Activated CD4-positive, CD25-positive, alpha-beta regulatory T cell treated with anti-CD3 and anti-CD28 coated beads, Interleukin-2, amount 50 U/mL, for 24 hours (primary cell): Measurements from ENCODE around the gene C8G.

ENCODE experiments used
- ATAC-seq, 2 donors: fragments of 150-1000 bp; cut with Tn5 transposase; one replicate each; pipeline ENCODE4 v1.10.0; 2021; ENCODE audit warnings: mild to moderate bottlenecking in 1 of 2, moderate library complexity in 1 of 2

Gene C8G

DNA sequence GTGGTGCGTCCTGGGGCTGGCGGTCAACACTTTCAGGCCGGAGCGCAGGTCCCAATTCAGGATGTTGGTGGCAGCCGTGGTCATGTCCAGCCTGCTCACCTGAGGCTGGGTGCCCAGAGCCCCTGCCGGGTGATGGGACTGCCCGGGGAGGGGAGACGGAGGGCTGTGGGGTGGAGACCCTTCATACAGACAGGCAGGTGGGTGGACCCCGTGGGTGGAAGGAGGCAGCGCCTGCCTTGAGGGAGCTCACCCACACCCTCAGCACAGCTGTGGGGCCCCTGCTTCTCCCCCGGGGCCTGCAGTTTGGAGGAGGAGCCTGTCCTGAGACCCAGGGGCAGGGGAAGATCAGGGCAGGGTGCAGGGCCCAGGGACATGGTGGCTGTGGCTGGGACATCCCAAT lies 25.3 kb downstream of the C8G start:
- no peak for ATAC-seq

DNA sequence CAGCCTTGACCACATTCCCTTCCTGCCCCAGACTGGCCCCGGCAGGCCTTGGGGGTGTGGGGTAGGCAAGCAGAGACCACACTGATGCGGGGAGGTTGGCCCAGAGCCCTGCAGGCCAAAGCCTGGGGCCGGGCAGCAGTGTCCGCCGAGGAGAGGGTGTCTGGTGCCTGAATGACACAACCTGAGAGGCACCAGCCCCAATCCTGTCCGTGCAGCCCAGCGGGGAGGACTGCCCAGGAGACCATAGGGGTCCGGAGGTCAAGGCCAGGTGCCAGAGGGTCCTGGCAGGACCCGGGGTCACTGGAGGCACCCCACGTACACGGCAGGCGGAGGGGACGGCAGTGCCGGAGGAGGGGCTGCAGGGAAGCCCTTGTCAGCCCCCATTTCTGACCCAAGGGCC lies 26.7 kb downstream of the C8G start:
- ATAC-seq = no peak

DNA sequence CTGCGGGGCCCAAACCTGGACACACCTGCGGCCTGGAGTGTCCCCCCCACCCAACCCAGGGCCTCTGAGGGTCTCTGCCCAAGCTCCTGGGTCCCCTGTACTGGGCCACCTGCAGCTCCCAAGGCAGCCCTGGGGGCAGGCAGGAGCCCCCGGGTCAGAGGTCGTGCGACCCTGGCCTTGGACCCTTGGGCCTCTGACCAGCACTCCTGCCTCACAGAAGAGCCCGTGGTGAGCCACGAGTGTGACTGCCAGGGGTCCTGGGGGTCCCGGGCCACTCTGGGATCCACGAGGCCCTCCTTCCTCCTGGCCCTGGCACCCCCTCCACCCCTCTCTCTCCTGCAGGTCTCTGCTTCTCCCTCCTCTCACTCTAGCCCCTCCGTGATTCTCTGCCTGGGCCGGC lies 27.3 kb downstream of the C8G start:
- ATAC-seq = no peak

DNA sequence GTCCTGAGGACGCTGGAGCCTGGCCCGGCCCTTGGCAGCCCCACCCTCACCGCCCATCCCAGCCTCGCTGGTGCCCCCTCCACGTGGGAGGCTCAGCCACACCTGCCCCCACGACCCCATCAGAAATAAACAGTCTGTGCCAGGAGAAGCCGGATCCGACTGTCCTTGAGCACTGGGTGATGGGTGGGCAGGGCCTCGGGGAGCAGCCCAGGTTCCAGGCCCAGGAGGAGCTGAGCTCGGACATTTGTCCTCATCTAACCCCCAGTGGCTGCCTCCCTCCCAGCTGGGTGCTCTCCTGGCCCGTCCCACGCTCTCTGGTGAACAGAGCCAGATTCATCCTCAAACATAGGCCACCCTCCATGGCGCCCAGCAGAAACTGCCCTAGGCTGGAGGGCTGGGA lies 27.7 kb downstream of the C8G start:
- no peak for ATAC-seq

DNA sequence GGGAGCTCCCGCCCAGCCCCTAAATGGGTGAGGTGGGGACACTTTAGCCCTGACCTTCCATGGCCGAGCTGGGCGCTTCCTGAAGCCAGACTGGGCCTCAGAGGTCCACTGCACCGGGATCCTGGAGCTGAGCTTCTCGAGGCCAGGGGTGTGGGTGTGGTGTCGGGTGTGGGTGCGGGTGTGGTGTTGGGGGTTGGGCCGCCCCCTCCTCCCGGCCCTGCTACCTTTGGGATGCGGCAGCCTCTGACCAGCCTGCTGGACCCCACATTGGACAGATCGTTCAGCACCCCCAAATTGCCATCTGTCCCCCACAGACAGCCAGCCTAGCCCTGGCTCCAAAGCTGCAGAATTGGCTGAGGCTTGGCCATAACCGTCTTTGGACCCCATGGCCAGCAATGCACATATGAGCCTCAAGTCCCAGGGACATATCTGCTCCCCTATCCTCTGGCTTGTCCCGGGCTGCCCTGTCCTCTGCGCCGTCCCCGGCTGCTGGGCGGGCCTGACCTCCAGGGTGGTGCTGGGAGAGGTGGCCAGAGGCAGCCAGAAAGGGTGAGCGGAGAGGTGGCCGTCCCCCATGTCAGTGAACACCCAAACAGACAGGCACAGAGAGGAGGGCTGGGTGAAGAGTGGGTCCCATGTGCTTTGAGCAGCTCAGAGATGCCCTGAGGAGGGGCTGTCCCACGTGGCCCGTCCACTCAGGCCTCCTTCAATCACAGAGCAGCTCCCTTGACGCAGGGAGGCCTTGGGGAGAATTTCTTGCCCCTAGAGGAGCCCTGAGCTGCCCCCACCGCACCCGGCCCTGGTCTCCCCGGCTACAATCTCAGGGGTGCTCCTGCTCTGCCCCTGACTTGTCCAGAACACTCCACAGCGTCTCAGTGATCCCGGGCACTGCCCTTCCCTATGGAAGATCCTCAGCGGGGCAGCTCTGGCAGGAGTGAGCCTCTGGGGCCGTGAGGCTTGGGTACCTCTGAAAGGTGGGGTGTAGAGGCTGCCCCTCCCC lies 28.9 kb downstream of the C8G start:
- no peak for ATAC-seq

DNA sequence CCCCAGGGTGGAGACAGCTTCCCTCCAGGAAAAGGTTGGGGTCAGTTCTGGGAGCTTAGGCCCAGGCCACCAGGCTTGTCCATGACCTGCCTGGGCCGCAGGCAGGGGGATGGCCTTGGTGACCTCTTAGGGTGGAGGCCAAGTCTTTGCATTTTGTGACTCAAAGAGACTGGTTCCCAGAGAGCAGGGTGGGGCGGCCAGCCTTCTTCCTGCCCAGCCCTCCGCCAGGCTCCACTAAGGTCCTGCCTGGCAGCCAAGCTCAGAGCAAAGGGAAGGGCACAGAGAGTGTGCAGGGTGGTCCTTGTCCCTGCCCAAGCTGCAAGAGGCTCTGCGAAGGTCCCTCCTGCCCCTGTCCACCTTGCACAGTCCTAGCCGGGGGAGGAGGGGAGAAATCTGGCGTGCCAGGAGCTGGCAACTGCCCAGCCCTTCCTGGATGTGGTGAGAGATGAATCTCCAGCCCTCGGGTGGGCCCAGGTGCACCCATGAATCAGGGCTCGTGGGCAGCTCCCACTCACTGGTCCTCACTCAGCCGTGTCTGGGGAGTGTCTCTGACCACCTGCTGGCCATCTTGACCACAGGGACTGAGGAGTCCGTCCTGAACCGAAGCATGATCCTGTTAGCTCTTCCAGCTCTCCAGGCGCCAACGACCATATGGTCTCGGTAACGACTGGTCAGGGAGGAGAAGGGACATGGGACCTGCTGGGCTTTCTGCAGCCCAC lies 29.9 kb downstream of the C8G start:
- ATAC-seq = no peak

DNA sequence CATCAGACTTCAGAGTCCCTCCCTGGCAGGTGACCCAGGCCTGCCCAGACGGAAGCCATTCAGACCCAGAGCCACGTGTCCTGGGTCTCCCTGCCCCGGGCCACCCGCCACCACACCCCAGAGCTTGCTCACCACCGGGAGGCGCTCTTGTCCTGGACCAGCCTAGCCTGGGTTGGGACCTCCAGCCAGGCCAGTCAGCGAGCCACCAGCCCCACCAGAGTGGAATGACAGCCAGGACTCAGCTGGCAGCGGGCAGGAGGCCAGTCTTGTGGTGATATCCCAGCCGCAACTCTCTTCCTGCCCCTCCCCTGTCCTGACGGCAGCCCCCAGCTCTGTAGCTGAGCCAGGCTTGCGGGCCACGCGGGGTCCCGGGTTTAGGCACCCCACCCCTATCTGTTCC lies 30.6 kb downstream of the C8G start:
- ATAC-seq = no peak

DNA sequence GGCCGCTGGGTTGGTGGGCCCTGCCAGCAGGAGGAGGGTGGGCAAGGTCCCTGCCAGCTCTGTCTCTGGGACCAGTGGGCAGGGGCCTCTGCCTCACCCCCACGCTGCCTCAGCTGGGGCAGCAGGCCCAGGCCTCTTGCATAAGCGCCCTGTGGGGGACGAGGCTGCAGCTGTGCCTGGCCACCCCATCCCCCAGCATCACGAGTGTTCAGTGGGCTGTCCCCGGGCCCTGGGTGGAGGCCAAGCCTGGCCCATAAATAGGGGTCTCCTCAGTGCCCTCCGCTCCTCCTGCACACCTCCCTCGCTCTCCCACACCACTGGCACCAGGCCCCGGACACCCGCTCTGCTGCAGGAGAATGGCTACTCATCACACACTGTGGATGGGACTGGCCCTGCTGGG lies 32.2 kb downstream of the C8G start, which contains the start of gene PTGDS:
TSS of gene PTGDS (plus strand) at position 282 of the 400 bp plus-strand sequence. CDS start at position 357, 75 bp downstream.
- no peak for ATAC-seq

DNA sequence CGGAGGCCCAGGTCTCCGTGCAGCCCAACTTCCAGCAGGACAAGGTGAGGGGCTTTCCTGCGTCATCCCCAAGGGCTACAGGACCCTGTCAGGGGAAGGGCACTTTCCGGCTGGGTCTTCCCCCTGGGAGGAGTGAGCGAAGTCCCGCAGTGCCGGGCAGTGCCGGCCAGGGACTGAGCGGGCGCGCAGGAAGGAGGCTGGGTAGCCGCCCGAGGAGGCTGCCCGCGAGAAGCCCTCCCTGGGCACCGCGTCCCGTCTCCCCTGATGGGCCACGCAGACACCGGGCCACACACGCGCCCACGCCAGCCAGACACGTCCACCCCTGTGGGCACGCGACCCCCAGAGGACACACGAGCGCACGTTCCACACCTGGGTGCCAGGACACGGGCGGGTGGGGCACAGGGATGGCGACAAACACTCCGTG lies 32.6 kb downstream of the C8G start:
- no peak for ATAC-seq

DNA sequence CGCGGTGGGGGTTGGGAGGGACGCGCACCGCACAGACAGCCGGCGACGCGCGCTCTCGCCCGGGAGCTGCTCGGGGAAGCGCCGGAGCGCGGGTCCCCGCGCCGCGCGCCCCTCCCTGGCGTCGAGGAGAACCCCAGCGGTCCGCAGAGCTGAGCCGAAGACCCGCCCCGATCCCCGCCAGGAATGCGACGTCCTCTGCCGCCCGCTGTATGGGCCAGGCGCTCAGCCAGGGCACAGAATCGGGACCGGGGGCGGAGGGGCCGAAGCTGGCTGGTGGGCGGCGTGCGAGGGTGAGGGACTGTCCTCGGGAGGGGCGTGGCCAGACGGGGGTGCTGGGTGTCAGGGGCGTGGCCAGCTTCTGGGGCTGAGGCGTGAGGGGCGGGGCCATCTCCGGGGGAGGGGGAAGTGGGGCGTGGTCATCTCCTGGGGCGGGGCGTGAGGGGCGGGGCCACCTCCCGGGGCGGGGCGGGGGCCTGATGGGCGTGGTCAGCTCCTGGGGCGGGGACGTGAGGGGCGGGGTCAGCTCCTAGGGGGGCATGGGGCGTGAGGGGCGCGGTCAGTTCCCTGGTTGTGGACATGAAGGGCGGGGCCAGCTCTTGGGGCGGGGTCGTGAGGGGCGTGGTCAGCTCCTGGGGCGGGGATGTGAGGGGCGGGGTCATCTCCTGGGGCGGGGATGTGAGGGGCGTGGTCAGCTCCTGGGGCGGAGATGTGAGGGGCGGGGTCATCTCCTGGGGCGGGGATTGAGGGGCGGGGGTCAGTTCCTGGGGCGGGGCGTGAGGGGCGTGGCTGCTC lies 33.2 kb downstream of the C8G start:
- peak in 1 of 2 donors; percentile 14 for ATAC-seq

DNA sequence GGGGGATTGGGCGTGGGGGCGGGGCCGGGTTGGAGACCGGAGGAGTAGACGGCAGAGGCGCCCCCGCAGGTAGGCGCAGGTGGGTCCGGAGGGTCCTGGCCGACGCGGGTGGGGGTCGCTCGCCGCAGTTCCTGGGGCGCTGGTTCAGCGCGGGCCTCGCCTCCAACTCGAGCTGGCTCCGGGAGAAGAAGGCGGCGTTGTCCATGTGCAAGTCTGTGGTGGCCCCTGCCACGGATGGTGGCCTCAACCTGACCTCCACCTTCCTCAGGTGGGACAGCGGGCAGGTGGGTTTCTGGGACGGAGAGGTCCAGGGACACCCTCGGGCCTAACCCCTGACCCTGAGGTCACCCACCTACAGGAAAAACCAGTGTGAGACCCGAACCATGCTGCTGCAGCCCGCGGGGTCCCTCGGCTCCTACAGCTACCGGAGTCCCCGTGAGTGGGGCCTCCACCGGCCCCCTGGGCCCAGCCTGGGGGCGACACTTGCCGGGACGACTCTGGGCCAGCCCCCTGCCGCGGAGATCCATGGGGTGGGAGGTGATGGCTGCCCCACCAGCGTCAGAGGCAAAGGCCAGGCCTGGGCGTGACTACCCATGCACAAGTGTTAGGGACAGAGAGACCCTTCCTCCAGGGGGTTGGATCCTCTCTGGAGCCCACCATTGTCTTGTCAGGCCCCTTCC lies 34.0 kb downstream of the C8G start:
- no peak for ATAC-seq

DNA sequence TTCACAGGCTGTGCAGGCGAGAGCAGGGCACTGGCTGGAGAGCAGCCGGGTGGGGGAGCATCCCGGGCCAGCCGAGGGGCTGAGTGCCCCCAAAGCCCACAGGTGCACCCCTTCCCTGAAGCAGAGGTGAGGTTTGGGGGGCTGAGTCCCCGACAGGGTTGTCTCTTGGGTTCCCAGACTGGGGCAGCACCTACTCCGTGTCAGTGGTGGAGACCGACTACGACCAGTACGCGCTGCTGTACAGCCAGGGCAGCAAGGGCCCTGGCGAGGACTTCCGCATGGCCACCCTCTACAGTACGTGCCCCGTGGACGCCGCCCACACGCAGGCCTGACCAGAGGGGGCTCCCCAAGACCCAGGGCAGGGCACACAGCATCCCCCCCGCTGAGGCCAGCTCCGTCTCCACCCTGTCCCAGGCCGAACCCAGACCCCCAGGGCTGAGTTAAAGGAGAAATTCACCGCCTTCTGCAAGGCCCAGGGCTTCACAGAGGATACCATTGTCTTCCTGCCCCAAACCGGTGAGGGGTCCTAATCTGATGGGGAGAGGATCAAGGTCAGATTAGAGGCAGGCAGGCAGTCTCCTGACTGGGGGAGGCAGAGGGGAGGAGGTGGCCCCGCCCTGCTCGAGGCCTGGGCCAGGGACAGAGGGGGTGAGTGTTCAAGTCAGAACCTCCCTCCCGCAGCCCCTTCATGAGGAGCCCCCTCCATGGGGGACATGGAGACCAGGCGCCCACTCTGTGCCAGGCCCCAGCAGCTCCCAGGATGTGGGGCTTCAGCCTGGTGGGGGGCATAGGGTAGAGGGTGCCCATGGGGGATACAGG lies 34.9 kb downstream of the C8G start:
- ATAC-seq = no peak

DNA sequence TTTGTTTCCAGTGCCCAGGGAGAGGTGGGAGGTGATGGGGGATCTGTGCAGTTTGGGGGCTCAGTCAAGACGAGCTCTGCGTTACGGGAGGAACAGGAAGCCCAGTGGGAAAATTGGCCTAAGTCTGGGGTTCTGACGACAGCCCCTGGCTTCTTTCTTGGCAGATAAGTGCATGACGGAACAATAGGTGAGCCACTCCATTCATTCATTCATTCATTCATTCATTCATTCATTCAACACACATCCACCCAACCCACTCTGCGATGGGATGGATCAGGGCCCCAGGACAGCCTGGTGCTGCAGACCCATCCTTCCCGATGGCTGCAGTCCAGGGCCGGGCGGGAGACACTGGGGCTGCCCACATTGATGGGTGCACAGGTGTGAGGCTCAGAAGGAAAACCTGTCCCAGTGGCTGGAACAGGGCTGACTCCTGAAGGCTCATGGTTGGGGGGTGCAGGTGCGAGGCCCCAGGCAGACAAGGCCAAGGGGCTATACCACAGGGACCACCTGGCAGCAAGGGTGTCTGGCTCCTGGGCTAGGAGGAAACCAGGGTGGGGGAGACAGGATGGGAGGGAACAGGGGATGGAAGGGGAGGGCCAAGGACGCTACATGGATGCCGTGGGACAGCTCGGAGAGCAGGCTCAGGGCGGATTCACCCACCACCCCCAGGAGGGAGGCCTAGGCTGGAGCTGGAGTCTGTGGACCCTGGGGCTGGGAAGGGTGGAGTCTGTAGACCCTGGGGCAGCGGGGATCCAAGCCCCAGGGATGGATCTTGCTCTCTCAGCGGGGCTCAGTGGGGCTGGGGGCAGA lies 35.8 kb downstream of the C8G start:
- ATAC-seq = no peak

DNA sequence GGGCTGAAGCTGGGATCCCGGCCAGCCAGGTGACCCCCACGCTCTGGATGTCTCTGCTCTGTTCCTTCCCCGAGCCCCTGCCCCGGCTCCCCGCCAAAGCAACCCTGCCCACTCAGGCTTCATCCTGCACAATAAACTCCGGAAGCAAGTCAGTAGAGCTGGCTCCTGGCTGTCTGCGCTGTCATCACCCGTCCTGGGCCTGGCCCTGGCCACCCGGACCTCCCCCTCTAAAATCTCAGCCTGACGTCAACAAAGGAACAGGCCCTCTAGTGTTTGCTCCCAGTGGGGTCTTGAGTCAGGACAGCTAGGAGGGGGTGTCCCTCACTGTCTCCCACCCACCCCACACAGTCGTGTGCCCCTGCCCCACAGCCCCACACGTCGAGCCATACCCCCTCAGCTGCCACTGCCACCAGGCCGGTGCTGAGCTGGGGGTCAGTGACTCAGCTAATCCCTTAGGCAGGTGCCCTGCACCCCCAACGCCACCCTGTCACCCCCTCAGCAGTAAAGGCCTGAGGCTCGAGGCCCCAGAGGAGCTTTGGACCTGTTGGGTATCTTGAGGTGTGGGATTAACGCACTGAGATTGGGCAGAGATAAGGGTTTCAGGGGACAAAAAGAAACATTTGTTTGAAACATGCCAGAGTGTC lies 36.7 kb downstream of the C8G start:
- ATAC-seq = no peak

DNA sequence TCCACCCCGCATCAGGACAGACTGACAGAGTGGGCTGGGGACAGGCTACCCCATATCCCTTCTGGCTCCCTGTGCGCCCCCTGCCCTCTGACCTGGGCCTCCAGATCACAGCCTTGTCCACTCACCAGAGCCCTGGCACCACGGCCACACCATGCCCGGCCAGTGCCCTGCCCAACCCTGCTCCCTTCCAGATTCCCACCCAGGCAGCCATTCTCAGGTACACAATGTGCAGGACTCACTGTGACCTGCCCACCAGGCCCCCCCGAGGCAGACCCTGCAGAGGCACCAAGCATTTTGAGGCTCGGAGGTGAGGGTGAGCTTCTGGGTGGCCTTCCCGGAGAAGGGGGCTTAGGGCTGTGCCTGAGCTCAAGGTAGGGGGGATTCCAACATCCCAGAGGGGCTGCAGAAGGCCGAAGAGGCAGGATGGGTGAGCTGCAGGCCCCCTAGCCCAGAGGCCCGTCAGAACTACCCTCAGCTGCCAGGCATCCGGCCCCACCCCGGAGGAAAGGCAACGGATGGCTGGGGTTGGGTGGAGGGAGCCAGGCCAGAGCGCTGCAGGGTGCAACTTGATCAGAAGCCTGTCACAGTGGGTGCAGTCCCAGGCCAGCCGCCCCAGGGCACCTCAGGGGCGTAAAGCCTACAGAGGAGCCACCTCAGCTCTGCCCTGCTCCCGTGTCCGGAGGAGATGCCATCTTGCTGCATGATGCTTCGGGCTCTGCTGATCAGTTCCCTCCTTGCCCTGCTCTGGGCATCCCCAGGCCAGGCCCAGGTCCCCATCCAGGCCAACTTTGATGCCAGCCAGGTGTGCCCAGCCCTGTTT lies 37.4 kb downstream of the C8G start, which contains the start of gene LCNL1:
TSS of gene LCNL1 (plus strand) at position 762 of the 820 bp plus-strand sequence. CDS start 594 bp downstream, outside the sequence.
- ATAC-seq = no peak

DNA sequence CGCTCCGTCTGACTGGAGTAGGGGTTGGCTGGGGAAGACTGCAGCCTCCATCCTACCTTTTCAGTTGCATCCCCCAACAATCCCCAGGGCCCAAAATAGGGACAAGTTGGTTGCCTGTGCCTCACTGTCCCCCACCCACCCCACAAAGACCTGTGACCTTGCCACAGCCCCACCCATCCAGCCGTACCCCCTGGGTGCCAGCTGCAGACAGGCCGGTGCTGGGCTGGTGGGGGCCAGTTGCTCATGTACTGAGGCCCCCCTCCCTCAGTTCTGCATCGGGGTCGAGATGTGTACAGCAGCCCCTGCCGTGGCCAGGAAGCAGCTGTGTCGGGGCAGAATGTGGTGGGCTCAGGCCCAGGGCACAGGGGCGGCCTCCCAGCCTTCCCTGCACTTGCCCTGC lies 38.1 kb downstream of the C8G start:
- no peak for ATAC-seq

DNA sequence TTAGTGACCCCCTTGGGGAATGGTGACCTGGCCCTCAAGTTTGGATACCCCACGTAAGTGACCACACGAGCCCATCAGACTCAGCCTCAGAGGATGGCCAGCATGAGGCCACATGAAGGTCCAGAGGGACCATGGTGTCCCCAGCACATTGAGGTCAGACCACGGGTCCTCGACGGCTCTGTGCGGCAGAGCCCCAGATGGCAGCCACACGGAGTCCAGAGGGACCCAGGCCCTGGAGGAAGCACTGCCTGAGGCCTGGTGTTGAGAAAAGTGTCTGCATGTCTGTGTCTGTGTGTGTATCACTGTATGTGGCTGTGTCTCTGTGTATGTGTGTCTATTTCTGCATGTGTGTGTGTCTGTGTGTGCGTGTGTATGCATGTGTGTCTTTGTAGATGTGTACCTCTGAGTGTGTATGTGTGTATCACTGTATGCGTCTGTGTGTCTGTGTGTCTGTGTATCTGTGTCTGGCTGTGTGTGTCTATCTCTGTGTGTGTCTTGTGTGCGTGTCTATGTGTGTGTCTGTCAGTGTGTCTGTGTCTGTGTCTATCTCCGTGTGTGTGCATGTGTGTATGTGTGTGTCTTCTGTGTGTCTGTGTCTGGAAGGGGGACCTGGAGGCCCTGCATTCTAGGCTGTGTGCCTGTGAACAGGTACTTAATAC lies 38.7 kb downstream of the C8G start:
- ATAC-seq = no peak

DNA sequence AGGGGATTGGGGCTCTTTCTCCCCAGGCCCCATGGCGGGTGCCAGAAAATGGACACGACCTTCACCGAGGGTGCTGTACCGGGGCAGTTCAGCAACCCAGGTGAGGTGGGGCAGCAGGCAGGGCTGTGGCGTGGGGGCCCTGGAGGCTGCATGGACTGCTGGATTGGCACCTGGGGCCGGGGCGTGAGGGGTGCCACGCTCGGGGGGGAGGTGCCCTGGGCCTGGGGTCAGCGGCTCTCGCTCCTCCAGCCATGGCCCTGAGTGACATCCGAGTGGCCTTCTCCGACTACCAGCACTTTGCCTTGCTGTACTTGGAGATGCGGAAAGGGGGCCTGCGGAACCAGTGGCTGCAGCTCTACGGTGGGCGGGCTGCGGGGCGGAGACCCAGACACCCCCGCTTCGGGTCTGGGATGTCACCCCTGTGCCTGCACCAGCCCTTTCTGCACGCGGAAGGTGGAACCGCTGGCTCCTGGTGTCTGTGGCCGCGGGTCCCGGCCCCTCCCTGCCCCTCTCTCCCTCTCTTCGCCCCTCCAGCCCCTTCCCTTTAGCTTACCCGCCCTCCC lies 39.5 kb downstream of the C8G start:
- no peak for ATAC-seq
